Activated CD4-positive, alpha-beta T cell treated with anti-CD3 and anti-CD28 coated beads, Interleukin-2, Interleukin-4, amounts not matched to agents 100 ng/mL and 50 ng/mL, durations not matched to agents 16 hours and 8 hours (primary cell): Measurements from ENCODE around the gene TOMT.
"Not testable (repeated sequence)": the region's sequence is repeated elsewhere in the genome, so short reads cannot be mapped to it uniquely, and the experiment has no call there.

Experiments used
- DNase-seq: peaks from one replicate; pipeline ENCODE4 v3.0.0-alpha.2; 2020; ENCODE audit warnings: low spot score

TOMT gene

GRCh38 chr11:72127923-72128322 lies 22.2 kb downstream of the TOMT start:
- DNase-seq: no peak

- DNase-seq: no peak
Measured at GRCh38 chr11:72129381-72129780, 23.7 kb downstream of the TOMT start.

GRCh38 chr11:72132646-72133045 lies 26.9 kb downstream of the TOMT start:
- no peak for DNase-seq

GRCh38 chr11:72135473-72135872 lies 29.7 kb downstream of the TOMT start, which contains the start of gene FOLR3:
Gene FOLR3, plus strand, starts transcription at chr11:72135725. Its CDS starts 228 bp downstream, at chr11:72135953.
- DNase-seq: not testable (repeated sequence)

GRCh38 chr11:72135891-72136683 lies 30.4 kb downstream of the TOMT start:
- no peak for DNase-seq

GRCh38 chr11:72136684-72137262 lies 31.0 kb downstream of the TOMT start:
- no peak for DNase-seq

- no peak for DNase-seq
Measured at GRCh38 chr11:72138821-72139390, 33.2 kb downstream of the TOMT start.

- no peak for DNase-seq
Measured at GRCh38 chr11:72139500-72139899, 33.8 kb downstream of the TOMT start.

GRCh38 chr11:72140661-72141060 lies 34.9 kb downstream of the TOMT start:
- no peak for DNase-seq

- DNase-seq: peak; percentile 89
Measured at GRCh38 chr11:72141066-72141465, 35.3 kb downstream of the TOMT start.

- not testable (repeated sequence) for DNase-seq
Measured at GRCh38 chr11:72142086-72142485, 36.4 kb downstream of the TOMT start.

GRCh38 chr11:72142543-72142942 lies 36.8 kb downstream of the TOMT start:
- not testable (repeated sequence) for DNase-seq

- DNase-seq: no peak
Measured at GRCh38 chr11:72144807-72145565, 39.3 kb downstream of the TOMT start.

GRCh38 chr11:72146625-72147024 lies 40.9 kb downstream of the TOMT start:
- DNase-seq: no peak

- DNase-seq: no peak
Measured at GRCh38 chr11:72150882-72151281, 45.2 kb downstream of the TOMT start.

- DNase-seq: not testable (repeated sequence)
Measured at GRCh38 chr11:72153874-72154273, 48.1 kb downstream of the TOMT start.

GRCh38 chr11:72154816-72155215 lies 49.1 kb downstream of the TOMT start:
- no peak for DNase-seq

GRCh38 chr11:72155751-72156150 lies 50.0 kb downstream of the TOMT start:
- no peak for DNase-seq

- DNase-seq: no peak
Measured at GRCh38 chr11:72157131-72157530, 51.4 kb downstream of the TOMT start.
